AG04450 (cell line): ENCODE results near the gene MKLN1. TPM values are rescaled to one million over a fixed set of nuclear protein-coding genes. Genes with fewer than 3 reads are reported as not detected.

Experiments
- CTCF ChIA-PET: fragments of 300-600, 350-600 bp; formaldehyde crosslinking; extraction: SDS; loops from one replicate; lab custom pipeline; 2022; ENCODE audit warnings: antibody characterized with exemption, inconsistent platforms; lab: Charles Lee
- POLR2A ChIA-PET: fragments of 350-600 bp; formaldehyde crosslinking; extraction: SDS; loops from one replicate; lab custom pipeline; 2021; ENCODE audit warnings: antibody characterized with exemption, inconsistent platforms; lab: Yijun Ruan, JAX
- DNase-seq: peaks from one replicate; pipeline ENCODE4 v3.0.0-alpha.2; 2011; ENCODE audit warnings: low read depth, low spot score
- H3K27ac ChIP-seq: one replicate; pipeline ENCODE4 v1.5.1; 2012; ENCODE audit warnings: low read depth, low read length, control low read depth
- H3K27me3 ChIP-seq: one replicate; pipeline ENCODE4 v1.6.0; 2012; ENCODE audit warnings: low read length; ENCODE audit not compliant: control insufficient read depth, insufficient read depth
- H3K4me3 ChIP-seq: 2 replicates; pipeline ENCODE4 v1.5.1; 2011; ENCODE audit warnings: mild to moderate bottlenecking, low read depth, low read length, control low read depth
- H3K9me3 ChIP-seq: 2 replicates; pipeline ENCODE4 v1.5.1; 2012; ENCODE audit warnings: low read length; ENCODE audit not compliant: control insufficient read depth, insufficient read depth
- CTCF ChIP-seq: IDR thresholded peaks from 2 replicates; pipeline ENCODE4 v1.5.1; 2011; ENCODE audit warnings: low read depth, low read length, control low read depth, inconsistent platforms
- polyA plus RNA-seq: library from polyadenylated mRNA; depleted of rRNA; stranded (reverse); fragments of >200 nt; gene quantifications from 2 replicates; pipeline ENCODE4 v1.2.3, GENCODE V29; 2011

The MKLN1 gene
- polyA plus RNA-seq, 1 experiment: 56.8 TPM

DNA sequence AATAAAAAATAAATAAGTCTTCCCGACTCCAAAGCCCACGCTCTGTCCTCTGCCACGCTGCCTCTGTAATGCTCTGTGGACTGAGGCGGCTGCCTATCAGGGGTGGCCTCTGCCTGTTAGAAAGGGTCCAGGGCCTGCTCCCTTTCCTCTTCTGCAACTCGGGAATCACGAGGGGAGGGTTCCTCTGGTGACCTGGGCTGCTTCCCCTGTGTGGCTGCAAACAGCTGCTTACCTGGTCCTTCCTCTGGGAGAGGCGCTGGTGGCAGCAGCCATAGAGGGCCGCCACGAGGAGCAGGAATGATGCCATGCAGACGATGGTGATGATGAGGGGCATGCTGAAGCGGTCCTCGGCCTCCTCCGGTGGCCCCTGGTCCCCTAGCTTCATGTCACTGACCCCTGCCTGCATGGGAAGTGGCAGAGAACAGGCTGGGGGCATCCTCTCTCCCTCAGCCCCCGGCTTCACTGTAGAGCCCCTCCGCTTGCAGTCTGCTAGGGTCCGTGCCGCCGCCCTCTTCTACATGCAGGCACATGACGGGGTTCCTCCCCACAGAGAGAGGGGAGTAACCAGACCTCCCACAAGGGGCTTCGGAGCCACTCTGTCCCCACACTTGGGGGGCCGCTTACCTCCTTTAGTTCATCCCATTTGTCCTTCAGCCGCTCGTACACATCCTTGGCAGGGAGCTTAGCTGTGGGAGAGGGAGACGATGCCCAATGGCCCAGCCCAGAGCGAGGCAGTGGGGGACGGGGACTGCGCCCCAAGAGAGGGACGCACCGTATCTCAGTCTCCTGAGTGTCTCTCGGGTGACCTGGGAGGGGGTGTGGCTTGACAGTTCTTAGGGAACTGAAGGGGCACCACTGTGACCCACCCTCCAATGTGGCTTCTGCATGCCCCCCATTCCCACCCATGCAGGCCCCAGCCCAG lies 178.2 kb downstream of the MKLN1 start:
- POLR2A ChIA-PET: no interaction called here
- Histone ChIP-seq H3K27me3 (no peaks in the 10 kb centered on the region), H3K27ac (no peak overlapping the region), H3K4me3 (no peak overlapping the region), H3K9me3 (no peaks in the 10 kb centered on the region)
- TF ChIP-seq CTCF: no peak
- DNase-seq: no peak
- CTCF ChIA-PET: interaction anchor here (1.1 to 6.9 kb wide), 5 partner anchors 7 to 149 kb away, joined by 3 to 85 read pairs (median 15); no protein-coding TSS in a partner anchor

GRCh38 chr7:131506597-131506996 lies 178.9 kb downstream of the MKLN1 start:
- Histone ChIP-seq H3K27ac (no peak overlapping the region), H3K9me3 (no peaks in the 10 kb centered on the region), H3K4me3 (no peak overlapping the region), H3K27me3 (no peaks in the 10 kb centered on the region)
- DNase-seq: no peak
- no peak for TF ChIP-seq CTCF
- POLR2A ChIA-PET: no interaction called here
- CTCF ChIA-PET: interaction anchor here (1.0 to 6.9 kb wide), 5 partner anchors 8 to 185 kb away, joined by 3 to 85 read pairs (median 13); no protein-coding TSS in a partner anchor

DNA sequence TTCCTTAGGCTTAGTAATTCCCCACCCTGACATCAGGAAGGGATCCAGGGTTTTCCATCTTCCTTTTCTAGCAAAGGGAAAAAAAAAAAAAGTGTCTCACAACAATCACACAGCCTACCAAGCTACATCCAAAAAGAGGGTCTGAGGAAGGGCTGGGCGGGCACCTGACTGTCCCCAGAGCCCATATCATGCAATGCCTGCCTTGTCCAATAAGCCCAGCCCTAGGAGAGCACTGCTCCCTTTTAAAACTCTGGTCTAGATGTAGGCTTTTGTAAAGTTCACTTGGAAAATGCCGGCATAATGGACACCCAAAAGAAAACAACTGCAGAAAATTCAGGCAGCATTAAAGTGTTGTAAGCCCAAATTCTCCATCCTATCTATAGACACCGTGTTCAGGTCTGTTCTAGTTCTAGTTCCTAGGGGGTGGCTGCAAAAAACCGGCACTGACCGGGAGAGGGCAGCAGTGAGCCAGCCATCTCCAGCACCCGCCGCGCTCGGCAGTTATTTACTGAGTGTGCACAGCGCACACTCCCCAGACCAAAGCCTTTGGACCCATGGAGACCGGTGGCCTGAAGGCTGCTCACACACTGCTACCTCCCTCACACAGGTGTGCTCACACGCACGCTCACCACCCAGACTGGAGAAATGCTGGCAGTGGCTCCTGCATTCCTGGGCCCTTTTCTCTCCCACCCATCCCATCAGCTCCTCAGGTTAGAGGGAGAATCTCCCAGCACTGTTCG lies 180.1 kb downstream of the MKLN1 start:
- DNase-seq: peak; percentile 34
- ChIA-PET POLR2A (no interaction called here), CTCF (interaction anchor here (0.7 to 6.9 kb wide), 15 partner anchors 9 to 311 kb away, joined by 3 to 85 read pairs (median 4); no protein-coding TSS in a partner anchor)
- Histone ChIP-seq H3K4me3 (no peak overlapping the region), H3K27me3 (no peaks in the 10 kb centered on the region), H3K9me3 (no peaks in the 10 kb centered on the region), H3K27ac (peak overlapping the region; percentile 21)
- TF ChIP-seq CTCF: peak; percentile 96

DNA sequence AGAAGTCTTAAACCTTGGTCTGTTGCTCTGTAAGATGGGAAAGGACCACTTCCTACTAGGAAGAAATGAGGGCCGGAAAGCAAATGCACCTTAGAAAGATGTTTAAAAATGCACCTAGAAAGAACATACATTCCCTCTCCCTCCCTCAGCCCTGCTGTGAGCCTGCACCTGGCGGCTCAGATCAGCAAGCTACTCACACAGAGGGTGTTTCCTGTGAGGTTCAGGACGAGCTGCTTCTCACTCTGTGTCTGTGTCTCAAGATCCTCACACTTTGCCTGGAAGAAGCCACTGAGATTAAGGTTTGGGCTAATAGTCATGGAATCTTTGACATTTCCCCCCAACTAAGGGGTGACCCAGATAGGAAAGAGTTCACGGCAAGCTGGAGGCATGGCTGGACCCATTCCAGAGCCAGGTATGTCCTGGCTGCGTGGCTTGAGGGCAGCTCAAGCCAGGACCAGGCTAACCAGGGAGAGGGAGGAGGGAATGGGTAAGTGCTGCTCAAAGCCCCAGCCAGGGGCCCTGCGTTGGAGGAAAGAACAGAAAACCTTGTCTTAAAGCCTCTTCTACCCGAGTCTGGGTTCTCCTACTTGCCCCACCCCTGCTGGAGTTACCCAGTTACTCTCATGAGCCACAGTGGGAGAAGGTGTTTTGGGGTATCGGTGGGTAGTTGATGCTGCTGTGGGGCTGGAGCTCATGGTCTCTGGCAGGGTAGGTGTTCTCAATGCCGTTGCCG lies 181.2 kb downstream of the MKLN1 start:
- no peak for TF ChIP-seq CTCF
- no peak overlapping the region for H3K4me3 ChIP-seq
- CTCF ChIA-PET: interaction anchor here (0.5 to 6.9 kb wide), 10 partner anchors 10 to 1667 kb away, joined by 3 to 85 read pairs (median 4); no protein-coding TSS in a partner anchor
- no peaks in the 10 kb centered on the region for H3K27me3 ChIP-seq
- POLR2A ChIA-PET: interaction anchor here (0.6 to 0.9 kb wide), 2 partner anchors 12 to 133 kb away, joined by 3 to 4 read pairs; no protein-coding TSS in a partner anchor
- H3K27ac ChIP-seq: no peak overlapping the region
- no peaks in the 10 kb centered on the region for H3K9me3 ChIP-seq
- no peak for DNase-seq
